Muscle layer of colon (tissue), 2 donors: ENCODE data around the gene POMT1.
A peak's percentile ranks its signal among the peaks of the same experiment; 100 is the strongest.
"Not testable (repeated sequence)": the region's sequence is repeated elsewhere in the genome, so short reads cannot be mapped to it uniquely, and the experiment has no call there.

Experiments used
- H3K27ac ChIP-seq: one replicate; pipeline ENCODE4 v1.7.0; 2013; ENCODE audit warnings: low read depth, mild to moderate bottlenecking, low read length, moderate library complexity
- H3K27me3 ChIP-seq, 2 donors: one replicate each; pipeline ENCODE4 v1.7.0; 2013; ENCODE audit warnings: low read length in 2 of 2, mild to moderate bottlenecking in 2 of 2; ENCODE audit not compliant: insufficient read depth in 2 of 2, control insufficient read depth in 1 of 2
- H3K36me3 ChIP-seq: one replicate; pipeline ENCODE4 v1.7.0; 2013; ENCODE audit warnings: mild to moderate bottlenecking, low read length; ENCODE audit not compliant: insufficient read depth
- H3K4me1 ChIP-seq: one replicate; pipeline ENCODE4 v1.7.0; 2013; ENCODE audit warnings: mild to moderate bottlenecking, low read length; ENCODE audit not compliant: insufficient read depth
- H3K4me3 ChIP-seq, 2 donors: one replicate each; pipeline ENCODE4 v1.7.0; 2013; ENCODE audit warnings: low read length in 2 of 2, low read depth in 1 of 2, mild to moderate bottlenecking in 1 of 2, moderate library complexity in 1 of 2
- H3K9ac ChIP-seq: one replicate; pipeline ENCODE4 v1.7.0; 2013; ENCODE audit warnings: low read length
- H3K9me3 ChIP-seq: one replicate; pipeline ENCODE4 v1.7.0; 2013; ENCODE audit warnings: mild to moderate bottlenecking, low read length
- donor health status: abdominal sarcoma.
- donor health status: Adenocarcinoma of cecum.

Gene POMT1

DNA sequence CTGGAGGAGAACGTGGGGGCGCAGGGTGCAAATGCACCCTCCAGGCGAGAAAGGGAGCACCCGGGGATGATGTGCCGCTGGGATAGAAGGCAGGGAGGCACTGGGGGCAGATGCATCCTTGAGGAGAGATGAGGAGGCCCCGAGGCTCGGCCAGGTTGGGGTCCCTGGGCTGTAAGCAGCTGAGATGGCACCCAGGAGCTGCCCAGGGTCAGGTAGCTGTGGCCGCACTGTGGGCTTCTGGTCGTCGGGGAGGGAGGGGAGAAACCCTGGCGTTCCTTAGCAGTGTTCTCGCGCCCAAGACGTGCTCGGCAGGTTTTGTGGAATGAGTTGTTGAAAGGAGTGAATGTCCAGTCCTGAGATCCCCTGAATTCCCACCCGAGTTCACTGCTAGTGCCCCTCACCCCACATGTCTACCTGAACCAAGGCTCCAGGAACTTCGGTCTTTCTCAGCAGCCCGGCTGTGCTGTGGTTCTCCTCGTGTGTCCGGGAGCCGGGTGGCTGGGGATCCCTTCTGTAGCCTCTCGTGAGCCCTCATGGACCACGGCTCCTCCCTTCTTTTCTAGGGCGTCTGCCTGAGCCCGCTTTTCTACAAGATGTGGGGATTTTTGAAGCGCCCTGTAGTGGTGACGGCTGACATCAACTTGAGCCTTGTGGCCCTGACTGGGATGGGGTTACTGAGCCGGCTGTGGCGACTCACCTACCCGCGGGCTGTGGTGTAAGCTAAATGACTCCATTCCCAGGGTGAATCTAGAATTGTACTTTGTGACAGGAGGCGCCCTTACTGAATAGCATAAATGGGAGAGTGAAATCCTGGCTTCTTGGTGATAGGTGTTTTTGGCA, 1.1 kb downstream of the POMT1 start:
- peak overlapping the region; percentile 71 for H3K27ac ChIP-seq

DNA sequence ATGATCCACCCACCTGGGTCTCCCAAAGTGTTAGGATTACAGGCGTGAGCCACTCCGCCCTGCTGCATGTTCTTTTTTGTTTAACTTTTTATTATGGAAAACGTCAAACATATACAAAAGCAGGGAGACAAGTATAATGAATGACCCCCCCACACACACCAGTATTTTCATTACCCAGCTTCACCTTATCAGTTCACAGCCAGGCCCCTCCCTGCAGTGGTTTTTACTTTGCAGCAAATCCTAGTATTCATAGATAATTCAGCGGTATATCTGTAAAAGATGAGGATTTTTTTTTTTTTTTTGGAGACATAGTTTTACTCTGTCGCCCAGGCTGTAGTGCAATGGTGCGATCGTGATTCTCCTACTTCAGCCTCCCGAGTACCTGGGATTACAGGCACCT, 2.3 kb downstream of the POMT1 start:
- no peak overlapping the region for H3K27ac ChIP-seq
- no peaks in the 10 kb centered on the region for H3K9me3 ChIP-seq
- peaks cover 24% of the 10 kb centered on the region for H3K36me3 ChIP-seq
- H3K4me3 ChIP-seq, result no peak overlapping the region
- peaks cover 11% of the 10 kb centered on the region for H3K4me1 ChIP-seq
- H3K9ac ChIP-seq, result no peak overlapping the region
- H3K27me3 ChIP-seq, result no peaks in the 10 kb centered on the region

More for the DNA sequence above, 1.1 kb downstream of the POMT1 start:
- peaks cover 25% of the 10 kb centered on the region for H3K36me3 ChIP-seq
- H3K9ac ChIP-seq, result peak overlapping the region; percentile 66
- peaks cover 11% of the 10 kb centered on the region for H3K4me1 ChIP-seq
- no peaks in the 10 kb centered on the region for H3K9me3 ChIP-seq
- H3K27me3 ChIP-seq, result no peaks in the 10 kb centered on the region
- H3K4me3 ChIP-seq, result peak overlapping the region; percentile 74 to 84

DNA sequence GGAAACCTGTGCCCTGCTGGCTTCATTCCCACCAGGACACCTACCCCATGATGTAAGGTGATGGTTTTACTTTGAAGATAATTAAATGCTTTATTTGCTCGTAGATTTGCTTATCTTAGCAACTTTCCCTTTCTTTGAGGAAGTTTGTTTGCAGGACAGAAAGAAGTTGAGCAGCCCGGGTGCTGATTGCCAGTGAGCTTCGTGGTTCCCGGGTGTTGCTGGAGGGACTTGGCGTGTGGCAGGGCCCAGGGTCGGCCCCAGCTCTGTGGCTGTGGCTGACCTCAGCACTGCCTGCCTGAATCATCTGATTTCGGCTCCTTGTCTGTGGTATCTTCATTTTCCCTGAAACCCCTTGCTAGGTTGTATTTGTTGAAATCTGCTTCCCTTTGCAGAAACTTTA, 8.7 kb downstream of the POMT1 start:
- no peaks in the 10 kb centered on the region for H3K4me1 ChIP-seq
- no peaks in the 10 kb centered on the region for H3K9me3 ChIP-seq
- H3K9ac ChIP-seq, result no peak overlapping the region
- no peak overlapping the region for H3K4me3 ChIP-seq
- peaks cover 71% of the 10 kb centered on the region for H3K36me3 ChIP-seq
- no peak overlapping the region for H3K27ac ChIP-seq
- no peaks in the 10 kb centered on the region for H3K27me3 ChIP-seq

DNA sequence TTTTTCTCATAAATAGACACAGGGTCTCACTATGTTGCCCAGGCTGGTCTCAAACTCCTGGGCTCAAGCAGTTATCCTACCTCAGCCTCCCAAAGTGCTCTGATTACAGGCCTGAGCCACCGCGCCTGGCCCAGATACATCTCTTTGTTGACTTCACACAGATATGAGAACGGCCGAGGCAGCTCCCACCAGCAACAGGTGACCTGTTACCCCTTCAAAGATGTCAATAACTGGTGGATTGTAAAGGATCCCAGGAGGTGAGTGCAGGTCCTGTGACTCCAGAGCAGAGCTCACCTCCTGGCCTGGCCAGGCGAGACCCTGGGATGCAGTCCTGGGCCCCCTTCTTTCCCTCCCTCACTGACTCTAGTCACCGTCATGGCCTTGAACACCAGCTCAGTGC, 9.2 kb downstream of the POMT1 start:
- H3K9ac ChIP-seq, result no peak overlapping the region
- no peak overlapping the region for H3K4me3 ChIP-seq

DNA sequence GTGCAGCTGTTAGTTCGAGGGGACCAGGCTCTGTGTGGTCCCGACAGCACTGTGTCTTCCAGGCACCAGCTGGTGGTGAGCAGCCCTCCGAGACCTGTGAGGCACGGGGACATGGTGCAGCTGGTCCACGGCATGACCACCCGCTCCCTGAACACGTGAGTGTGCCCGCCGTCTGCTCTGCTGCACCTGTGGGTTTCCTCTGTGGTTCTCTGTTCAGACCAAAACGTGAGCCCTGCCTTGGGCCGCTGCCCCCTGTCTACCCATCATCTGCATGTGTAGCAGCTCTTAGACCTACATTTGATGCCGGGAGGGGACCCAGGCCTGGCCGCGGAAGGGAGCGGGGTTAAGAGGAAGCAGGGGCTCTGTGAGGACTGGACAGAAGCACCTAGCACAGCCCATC, 10.5 kb downstream of the POMT1 start:
- Histone ChIP-seq H3K4me3 (no peak overlapping the region), H3K27me3 (no peaks in the 10 kb centered on the region), H3K4me1 (peaks cover 8% of the 10 kb centered on the region), H3K9ac (no peak overlapping the region), H3K27ac (no peak overlapping the region), H3K36me3 (peaks cover 68% of the 10 kb centered on the region), H3K9me3 (no peaks in the 10 kb centered on the region)

More for the DNA sequence above, 9.2 kb downstream of the POMT1 start:
- H3K36me3 ChIP-seq, result peaks cover 74% of the 10 kb centered on the region
- H3K4me1 ChIP-seq, result no peaks in the 10 kb centered on the region
- no peaks in the 10 kb centered on the region for H3K9me3 ChIP-seq
- H3K27ac ChIP-seq, result no peak overlapping the region
- H3K27me3 ChIP-seq, result no peaks in the 10 kb centered on the region

DNA sequence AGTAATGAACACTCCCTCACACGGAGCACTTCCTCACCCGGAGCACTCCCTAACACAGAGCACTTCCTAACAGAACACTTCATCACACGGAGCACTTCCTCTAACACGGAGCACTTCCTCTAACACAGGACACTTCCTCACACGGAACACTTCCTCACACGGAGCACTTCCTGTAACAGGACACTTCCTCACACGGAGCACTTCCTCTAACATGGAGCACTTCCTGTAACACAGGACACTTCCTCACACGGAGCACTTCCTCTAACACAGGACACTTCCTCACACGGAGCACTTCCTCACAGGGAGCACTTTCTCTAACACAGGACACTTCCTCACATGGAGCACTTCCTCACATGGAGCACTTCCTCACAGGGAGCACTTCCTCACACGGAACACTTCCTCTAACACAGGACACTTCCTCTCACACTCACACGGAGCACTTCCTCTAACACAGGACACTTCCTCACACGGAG, 12.9 kb downstream of the POMT1 start:
- not testable (repeated sequence) for H3K4me3 ChIP-seq, H3K27ac ChIP-seq, H3K27me3 ChIP-seq, H3K9me3 ChIP-seq, H3K9ac ChIP-seq
- Histone ChIP-seq H3K4me1 (peaks cover 12% of the 10 kb centered on the region), H3K36me3 (peaks cover 77% of the 10 kb centered on the region)

DNA sequence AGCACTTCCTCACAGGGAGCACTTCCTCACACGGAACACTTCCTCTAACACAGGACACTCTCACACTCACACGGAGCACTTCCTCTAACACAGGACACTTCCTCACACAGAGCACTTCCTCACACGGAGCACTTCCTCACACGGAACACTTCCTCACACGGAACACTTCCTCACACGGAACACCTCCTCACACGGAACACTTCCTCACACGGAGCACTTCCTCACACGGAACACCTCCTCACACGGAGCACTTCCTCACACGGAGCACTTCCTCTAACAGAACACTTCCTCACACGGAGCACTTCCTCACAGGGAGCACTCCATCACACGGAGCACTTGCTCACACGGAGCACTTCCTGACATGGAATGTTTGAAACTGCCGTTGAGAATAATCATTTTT, 13.4 kb downstream of the POMT1 start:
- Histone ChIP-seq H3K36me3 (peaks cover 77% of the 10 kb centered on the region), H3K4me1 (peaks cover 12% of the 10 kb centered on the region), H3K27me3 (no peaks in the 10 kb centered on the region), H3K4me3 (no peak overlapping the region), H3K9ac (no peak overlapping the region), H3K27ac (no peak overlapping the region), H3K9me3 (no peaks in the 10 kb centered on the region)

DNA sequence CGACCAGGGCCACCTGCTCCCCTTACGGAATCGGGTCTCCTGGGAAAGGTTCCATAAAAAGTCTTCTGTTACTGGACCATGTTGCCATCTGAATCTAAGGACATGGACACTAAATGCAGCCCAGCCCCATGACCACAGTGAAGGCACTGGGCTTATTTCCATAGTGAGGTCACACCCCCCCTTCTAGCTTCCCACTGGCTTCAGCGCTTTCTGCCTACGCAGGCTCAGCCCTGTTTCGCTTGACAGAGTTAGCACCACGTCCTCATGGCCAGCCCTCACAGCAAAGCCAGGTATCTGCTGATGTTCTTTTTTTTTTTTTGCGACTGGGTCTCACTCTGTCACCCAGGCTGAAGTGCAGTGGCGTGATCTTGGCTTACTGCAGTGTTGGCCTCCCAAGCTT, 14.2 kb downstream of the POMT1 start:
- peaks cover 12% of the 10 kb centered on the region for H3K4me1 ChIP-seq
- H3K4me3 ChIP-seq, result no peak overlapping the region
- H3K27ac ChIP-seq, result no peak overlapping the region
- no peak overlapping the region for H3K9ac ChIP-seq
- peaks cover 78% of the 10 kb centered on the region for H3K36me3 ChIP-seq
- no peaks in the 10 kb centered on the region for H3K27me3 ChIP-seq
- no peaks in the 10 kb centered on the region for H3K9me3 ChIP-seq

DNA sequence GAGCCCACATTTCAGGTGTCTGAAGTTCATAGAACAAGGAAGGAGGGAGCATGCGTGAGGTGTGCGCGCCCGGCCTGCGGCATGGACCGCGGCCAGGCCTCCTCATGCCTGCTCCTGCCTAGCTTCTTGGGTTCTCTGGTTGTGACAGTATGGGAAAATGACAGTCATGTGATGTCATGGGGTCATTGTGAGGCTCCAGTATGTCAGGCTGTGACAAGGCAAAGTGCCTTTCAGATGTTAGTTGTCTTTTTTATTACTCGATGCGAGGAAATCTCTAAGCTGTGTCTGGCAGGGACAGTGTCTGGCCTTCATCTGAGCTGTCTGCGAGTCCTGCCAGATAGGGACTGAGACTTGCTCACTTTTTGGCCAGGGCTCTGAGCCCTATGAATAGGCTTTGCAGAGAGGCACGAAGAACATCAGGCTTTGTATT, 15.1 kb downstream of the POMT1 start:
- H3K4me1 ChIP-seq, result peaks cover 12% of the 10 kb centered on the region
- H3K36me3 ChIP-seq, result peaks cover 79% of the 10 kb centered on the region
- no peaks in the 10 kb centered on the region for H3K9me3 ChIP-seq
- H3K9ac ChIP-seq, result no peak overlapping the region
- H3K27me3 ChIP-seq, result no peaks in the 10 kb centered on the region
- H3K4me3 ChIP-seq, result no peak overlapping the region
- peak overlapping the region; percentile 48 for H3K27ac ChIP-seq

DNA sequence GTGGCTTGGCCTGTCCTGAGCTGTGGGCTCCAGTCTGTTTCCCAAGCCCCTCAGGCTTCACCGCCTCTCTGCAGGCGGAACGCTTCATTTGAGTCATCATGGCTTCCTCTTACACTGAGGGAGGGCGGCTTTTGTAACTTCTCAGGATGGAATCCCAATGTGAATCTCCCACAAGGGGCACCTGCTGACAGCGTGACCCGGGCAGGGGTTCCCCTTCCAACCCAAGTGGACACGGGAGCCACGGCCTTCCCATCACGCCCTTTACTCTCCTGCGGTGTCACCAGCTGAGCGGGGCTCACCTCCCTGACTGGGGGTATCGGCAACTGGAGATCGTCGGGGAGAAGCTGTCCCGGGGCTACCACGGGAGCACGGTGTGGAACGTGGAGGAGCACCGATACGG, 15.8 kb downstream of the POMT1 start:
- Histone ChIP-seq H3K27ac (peak overlapping the region; percentile 48), H3K4me1 (peaks cover 12% of the 10 kb centered on the region), H3K9ac (no peak overlapping the region), H3K27me3 (no peaks in the 10 kb centered on the region), H3K36me3 (peaks cover 82% of the 10 kb centered on the region), H3K9me3 (no peaks in the 10 kb centered on the region), H3K4me3 (no peak overlapping the region)

DNA sequence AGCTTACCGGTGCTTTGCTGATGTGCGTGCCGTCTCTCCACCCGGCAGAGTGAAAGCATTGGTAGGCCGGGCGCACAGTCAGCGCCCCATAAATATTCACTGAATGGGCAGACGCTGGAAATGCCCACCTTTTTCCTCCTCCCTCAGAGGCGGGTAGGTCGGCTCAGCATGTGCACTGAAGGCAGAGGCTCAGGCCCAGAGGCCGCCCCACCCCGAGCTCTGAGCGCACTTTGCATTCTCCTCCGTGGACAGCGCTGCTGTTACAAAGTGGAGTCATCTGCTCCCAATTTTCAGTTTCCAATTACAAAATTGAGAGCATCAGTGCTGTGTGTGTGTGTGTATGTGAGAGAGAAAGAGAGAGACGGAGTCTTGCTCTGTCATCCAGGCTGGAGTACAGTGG, 17.8 kb downstream of the POMT1 start:
- no peak overlapping the region for H3K4me3 ChIP-seq
- H3K9ac ChIP-seq, result no peak overlapping the region
- no peaks in the 10 kb centered on the region for H3K9me3 ChIP-seq
- peaks cover 85% of the 10 kb centered on the region for H3K36me3 ChIP-seq
- H3K27ac ChIP-seq, result no peak overlapping the region
- H3K4me1 ChIP-seq, result peaks cover 12% of the 10 kb centered on the region
- H3K27me3 ChIP-seq, result no peaks in the 10 kb centered on the region

DNA sequence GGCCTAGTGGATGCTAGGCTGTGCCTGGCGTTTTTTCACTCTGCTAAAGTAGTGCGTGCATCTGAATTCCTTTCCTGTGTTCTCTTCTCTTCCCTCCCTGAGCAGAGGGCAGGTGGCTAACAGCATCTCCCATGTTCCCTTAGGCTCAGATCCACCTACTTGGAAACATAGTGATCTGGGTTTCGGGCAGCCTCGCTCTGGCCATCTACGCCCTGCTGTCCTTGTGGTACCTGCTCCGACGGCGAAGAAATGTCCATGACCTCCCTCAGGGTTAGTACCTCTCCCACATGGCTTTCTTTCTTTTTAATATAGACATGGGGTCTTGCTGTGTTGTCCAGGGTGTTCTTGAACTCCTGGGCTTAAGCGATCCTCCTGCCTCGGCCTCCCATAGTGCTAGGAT, 18.5 kb downstream of the POMT1 start:
- Histone ChIP-seq H3K4me1 (peaks cover 12% of the 10 kb centered on the region), H3K27me3 (no peaks in the 10 kb centered on the region)

More for the DNA sequence above, 18.5 kb downstream of the POMT1 start:
- H3K27ac ChIP-seq, result no peak overlapping the region
- H3K36me3 ChIP-seq, result peaks cover 85% of the 10 kb centered on the region
- no peaks in the 10 kb centered on the region for H3K9me3 ChIP-seq
- no peak overlapping the region for H3K4me3 ChIP-seq
- H3K9ac ChIP-seq, result no peak overlapping the region
